NCI-H1694 (cell line): Measurements from ENCODE around the gene TMC3.
"Not testable (repeated sequence)": the region's sequence is repeated elsewhere in the genome, so short reads cannot be mapped to it uniquely, and the experiment has no call there.

ENCODE experiments used
- DNase-seq: peaks from one replicate; lab custom pipeline; 2025; lab: John Stamatoyannopoulos, UW

TMC3 gene

DNA sequence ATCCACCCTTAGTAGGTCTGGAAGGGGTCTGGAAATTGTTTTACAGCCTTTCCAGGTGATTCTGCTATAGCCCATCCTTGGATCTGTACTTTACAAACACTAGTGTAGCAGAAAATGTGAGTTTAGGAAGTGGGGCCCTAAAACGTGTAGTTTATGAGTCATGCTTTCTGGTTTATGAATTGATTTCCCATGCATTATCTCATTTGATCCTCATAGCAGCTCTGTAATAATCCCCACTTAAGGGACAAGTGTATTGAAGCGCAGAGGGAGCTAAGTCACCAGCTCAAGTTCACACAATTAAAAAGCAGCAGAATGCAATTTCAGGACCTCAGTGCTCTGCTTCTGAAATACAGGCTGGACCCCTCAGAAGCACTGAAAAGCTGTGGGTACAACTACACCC, 27.4 kb downstream of the TMC3 start:
- DNase-seq: no peak

DNA sequence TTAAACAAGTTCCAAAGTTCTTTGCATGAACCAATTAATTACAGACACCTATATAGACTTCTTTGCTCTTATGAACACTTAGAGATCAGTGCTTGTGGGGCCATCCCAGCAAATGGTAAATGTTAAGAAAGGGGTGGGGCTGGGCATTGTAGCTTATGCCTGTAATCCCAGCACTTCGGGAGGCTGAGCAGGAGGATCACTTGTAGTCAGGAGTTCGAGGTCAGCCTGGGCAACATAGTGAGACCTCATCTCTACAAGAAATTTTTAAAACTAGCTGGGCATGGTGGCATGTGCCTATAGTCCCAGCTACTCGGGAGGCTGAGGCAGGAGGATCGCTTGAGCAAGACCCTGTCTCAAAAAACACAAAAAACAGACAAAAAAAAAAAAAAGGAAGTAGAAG, 30.6 kb downstream of the TMC3 start:
- DNase-seq: no peak

DNA sequence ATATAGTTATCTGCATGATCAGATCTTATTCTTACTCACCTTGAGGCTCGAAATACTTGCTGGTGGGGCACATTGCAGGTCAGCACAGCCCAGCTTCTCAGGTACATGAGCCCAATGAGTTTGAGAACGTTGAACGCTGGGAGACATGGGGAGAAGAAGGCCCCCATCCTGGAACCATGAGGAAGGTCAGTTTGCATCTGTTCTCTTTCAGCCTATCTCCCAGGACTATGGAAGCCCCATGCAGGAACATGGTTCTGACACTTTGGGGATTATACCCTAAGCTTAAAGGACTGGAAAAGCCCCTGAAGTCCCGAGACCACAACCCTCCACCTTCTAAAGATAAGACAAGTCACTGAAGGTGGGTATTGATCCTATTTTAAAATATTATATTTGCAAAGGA, 32.7 kb downstream of the TMC3 start:
- no peak for DNase-seq

DNA sequence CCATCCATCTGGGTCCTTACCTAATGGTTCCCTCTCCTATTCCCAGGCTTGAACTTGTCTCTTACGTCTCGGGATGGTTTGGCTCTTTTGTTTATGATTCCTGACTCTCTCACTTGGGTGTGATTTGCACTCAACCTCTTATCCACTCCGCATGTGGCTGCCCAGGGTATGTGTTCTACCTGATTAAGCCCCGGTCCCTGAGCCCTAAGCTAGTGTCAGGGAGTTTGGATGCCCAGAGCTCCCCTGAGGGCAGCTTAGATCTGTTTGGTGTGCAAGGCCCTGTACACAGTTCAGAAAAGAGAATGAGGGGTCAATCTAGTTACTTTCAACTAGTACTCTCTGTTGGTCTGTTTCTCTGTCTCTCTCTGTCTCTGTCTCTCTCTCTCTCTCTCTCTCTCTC, 34.2 kb downstream of the TMC3 start:
- DNase-seq: no peak

DNA sequence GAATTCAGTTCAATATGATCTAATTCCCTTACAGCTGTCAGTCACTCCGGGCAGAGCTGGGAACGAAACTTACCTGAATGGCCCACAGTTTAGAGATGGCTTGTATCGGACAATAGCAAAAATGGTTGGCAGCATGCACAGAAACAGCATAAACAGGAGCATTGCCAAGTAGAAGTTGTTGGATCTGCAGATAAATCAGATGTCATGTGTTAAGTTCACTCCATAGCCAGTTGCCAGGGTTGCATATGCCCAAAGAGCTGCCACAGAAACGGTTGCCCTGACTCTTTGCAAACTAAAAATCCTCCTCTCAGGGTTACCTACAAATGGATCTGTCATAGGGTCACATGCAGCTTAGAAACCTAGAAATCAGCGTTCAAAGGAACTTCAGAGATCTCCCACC, 34.7 kb downstream of the TMC3 start:
- no peak for DNase-seq

DNA sequence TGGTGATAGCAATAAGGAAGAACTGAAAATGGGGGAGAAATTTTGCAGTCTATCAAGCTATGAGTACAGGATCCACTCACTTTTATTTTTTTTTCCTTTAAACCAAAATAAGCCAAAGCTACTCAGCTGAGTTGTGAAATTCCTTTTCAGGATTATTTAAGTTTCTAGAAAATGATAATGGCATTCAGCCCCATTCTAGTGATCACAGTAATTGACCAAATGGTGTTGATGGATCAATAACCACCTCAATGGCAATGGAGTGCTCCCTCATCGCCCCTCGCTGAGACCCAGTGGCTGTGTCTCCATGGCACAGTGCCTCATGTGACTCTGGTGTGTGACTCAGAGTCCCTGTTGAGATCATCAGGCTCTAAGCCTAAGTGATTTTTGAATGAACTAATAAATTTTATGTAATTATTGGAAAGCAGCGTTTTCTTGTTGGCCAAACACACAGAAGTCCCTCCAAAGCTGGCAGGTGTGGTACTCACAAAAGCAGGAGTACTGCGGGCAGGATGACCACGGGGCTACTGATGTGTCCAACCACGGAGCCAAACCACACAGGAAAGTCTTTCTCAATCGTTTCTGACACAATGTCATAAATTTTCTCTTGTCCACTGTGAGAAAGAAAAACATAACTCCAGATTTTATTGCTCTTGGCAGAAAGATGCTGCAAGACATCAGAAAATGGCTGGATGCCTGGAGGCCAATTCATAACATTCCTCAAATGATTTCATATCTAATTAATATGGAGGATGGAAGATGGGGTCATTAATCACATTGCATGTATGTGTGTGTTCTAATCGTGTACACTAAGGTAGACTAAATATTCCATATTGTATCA, 35.6 kb downstream of the TMC3 start:
- DNase-seq: no peak

DNA sequence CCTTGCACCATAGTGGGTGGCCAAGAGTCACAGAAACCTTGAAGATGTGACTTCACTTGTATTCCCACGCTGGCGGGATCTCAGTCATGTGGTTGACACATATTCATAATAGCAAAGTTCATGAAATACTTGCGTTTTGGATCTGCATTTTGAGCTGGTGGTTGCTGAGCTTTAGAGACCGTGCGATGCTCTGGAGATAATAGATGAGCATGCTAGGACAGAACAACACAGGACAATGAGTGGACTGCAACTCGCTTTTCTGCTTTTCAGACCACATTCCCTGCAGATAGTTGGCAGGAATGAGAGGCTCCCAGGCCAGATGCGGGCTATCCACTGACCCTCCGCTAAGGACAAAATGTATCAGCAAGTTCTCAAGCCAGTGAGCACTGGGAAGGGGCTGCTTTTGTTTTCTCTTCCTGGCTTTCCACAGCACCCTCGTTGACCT, 36.3 kb downstream of the TMC3 start:
- no peak for DNase-seq

DNA sequence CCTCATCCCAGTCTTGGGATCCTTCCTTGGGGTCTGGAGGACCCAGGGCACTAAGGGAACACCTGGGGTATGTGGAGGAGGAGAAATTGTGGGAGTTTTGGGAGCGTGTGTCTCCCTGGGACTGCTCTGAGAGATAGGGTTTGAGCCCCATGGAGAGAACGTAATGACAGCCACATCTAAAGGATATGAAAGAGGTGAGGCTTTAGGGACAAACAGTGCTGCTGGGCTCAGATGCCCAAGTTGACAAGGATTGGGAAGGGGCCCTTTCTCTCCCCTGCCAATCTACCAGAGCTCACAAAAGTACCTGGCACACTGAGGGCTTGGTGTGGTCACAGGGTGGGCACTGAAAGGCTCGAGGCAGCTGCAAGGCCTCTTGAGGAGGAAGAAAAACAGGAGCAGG, 36.8 kb downstream of the TMC3 start:
- DNase-seq: no peak

DNA sequence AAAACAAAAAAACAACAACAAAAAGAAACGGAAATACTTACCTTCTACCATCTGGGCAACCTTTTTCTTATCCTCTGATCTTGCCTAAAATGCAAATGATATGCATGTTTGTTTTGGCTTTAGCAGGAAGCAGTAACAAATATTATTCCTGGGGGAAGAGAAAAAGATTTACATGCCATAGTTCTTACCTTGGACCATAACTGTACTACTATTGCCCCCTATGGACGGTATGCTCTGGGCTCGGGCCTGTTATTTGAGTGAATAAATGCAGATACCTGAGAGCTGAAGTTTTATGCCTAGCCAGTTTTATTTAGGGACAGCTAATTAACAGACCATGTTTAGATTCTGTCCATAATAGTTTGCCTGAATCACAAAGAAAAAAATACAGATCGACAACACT, 37.4 kb downstream of the TMC3 start:
- DNase-seq: no peak

DNA sequence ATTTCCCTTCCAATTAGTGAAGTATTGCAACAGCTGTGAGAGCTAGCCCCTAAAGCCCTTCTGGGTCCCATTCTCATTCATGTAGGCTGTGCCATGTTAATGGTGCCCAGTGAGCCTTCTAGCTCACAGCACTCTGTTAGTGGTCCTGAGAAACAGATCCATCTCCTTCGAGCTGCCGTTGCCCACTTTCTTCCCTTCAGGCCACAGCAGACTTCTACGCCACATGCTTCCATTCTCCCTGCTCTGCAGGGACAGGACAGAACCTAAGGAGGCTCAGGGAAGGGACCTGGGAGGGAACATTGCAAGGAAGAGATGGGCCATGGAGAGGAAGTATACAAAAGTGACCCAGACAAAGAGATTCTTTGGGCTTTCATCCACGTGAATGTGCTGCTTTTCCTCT, 38.4 kb downstream of the TMC3 start:
- DNase-seq: no peak

DNA sequence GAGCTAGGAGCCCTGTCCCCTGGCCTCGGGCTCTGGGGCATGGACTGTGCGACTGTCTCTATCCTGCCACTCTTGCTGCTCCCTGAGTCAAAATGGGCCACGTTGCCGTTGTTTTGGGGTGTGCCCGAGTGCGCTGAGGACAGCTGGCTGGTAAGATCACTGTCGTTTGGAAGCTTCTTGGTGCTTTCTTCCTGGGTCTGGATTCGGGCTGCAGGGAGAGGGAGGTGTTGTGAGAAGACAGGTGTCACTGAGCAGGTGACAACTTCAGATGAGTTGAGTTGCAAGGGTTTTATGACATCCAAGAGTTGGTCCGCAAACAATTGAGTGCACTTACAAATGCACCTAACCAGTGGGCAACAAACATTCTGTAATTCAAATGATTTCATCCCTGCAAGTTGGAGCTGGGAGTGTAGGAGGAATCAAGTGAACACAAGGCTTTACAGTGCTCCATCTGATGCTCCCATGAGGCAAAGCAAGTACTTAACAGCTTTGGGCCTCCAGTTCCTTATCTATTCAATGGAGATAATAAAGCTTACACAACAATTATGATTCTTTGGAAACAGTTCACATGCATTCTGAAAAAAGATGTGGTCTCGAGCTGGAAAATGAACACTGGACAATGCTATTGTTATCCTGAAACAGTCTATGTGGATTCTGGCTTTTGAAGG, 39.1 kb downstream of the TMC3 start:
- no peak for DNase-seq

DNA sequence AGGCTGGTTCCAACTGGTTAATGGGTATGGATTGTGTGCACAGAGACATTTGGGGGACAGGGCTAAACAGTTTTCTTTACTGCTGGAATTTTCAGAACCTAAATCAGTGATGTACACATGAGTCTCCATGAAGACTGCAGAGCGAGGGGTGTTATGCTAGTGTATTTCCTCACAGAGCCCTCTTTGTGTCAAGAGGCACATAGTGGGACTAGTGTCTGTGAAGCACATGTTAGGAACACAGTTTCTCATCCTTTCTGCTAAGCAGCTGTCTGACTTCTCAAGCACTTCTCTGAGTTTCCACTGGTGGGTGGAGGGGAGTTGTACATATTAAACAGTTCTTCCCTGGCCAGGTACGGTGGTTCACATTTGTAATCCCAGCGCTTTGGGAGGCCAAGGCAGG, 40.6 kb downstream of the TMC3 start:
- no peak for DNase-seq

DNA sequence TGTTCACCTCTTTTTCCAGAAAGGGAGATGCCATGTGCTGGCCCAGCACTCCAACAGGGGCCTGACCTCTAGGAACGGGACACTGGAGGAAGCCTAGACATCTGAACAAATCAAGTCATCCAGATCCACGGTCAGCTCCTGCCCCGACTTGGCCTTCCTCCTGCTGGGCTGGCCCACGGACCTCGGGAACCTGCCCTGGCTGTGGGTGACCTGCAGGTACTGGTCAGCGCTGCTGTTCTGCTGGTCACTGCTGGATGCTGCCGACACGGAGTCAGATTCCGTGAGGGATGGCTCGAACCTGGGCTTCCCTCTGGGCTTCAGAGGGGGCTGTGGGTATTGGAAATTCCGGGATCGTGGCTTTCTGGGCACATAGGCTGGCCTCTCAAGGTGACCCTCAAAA, 41.7 kb downstream of the TMC3 start:
- no peak for DNase-seq

DNA sequence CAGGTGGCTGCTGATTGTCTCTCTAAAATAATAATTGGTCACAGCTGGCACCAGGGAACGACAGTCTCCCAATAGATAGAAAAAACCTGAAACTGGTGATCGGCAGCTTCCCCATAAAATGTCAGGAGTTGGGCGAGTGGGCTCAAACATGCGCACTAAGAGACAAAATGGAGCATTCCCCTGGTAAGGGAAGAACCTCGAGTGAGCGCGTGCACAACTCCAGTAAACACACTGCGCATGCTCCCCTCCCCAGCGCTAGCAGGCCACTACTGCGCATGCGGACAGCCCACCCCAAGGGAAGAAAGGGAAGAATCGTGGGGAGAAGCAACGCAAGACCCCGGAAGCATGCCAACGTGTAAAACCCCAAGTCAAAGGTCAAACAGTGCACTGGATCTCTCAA, 42.4 kb downstream of the TMC3 start:
- DNase-seq: no peak

DNA sequence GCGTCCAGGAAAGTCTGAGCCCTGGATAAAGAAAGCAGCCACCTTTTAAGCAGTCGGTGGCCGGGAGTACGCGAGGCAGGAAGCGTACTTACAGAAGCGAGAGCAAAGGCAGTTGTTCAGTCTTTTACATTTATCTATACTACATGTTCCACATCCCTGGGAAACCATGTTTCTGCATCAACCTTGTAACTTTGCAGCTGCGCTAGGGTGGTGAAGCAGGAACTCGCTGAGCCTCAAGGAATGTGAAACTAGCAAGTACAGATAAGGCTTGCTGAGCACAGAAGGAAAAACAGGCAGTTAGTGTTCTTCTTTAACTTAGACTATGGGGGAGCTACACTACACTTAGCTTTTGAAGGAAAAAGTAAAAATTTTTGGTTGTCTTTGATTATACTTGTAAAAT, 42.9 kb downstream of the TMC3 start:
- DNase-seq: not testable (repeated sequence)

DNA sequence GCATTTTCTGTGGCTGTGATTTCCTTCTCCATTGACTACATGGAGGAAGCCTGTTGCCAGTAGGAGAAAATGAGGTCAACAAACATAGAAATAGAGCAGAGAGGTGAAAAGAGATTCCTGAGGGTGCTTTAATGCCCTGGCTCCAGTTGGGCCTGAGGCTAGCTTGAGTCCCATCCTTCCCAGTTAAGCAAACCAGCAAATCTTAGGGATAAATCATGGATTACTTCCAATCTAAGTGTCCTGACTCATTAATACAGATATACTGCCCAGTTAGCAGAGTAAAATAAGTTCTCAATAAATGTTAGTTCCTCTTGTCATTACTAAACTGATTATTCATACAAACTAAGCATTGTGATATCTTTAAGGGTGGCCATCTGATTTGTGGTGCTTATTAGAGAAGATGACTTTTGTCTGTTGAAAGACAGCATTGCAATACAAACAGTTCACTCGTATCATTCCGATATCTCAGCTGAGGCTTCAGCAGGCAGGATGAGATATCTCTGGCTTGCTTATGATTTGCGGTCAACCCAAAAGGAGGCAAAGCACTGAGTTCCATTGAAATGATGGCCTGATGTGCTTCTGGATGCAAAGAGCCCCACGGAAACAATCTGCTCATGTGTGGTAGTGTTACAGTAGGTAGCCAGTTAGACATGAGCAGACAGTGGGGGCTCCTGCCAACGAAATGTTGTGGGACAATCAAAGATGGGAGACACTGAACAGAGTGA, 43.5 kb downstream of the TMC3 start:
- DNase-seq: no peak

DNA sequence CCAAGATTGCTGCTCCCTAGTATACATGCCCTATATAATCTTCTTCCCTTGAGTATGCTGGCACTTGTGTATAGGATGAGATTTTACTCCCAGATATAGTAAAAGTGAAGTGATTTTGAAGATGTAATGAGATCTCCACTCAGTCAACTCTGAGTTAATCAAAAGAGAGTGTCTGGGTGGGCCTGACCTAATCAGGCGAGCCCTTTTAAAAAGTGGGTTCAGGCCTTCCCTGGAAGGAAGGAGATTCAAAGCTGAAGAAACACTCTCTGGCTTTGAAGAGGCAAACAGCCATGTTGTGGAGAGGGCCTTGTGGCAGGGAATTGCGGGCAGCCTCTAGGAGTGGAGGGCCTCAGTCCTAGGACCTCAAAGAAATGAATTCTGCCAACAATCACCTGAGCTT, 44.6 kb downstream of the TMC3 start:
- no peak for DNase-seq

DNA sequence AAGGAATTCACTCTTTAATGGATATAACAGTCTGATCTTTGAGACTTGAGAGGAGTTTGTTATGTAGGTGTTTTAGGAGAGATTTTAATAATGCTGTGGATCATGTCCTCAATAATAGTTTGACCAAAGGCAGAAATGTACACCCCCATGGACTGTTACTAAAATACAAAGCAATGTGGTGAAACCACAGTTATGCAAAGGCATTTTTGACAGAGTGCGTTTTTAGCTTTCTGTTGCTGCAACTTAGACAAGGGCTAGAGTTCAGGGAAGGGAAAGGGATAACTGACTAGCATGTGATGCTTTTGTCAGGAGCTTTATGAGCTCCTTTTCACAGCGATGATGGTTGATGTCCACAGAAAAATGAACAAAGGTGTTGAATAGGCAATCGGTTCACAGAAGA, 46.5 kb downstream of the TMC3 start:
- DNase-seq: no peak

DNA sequence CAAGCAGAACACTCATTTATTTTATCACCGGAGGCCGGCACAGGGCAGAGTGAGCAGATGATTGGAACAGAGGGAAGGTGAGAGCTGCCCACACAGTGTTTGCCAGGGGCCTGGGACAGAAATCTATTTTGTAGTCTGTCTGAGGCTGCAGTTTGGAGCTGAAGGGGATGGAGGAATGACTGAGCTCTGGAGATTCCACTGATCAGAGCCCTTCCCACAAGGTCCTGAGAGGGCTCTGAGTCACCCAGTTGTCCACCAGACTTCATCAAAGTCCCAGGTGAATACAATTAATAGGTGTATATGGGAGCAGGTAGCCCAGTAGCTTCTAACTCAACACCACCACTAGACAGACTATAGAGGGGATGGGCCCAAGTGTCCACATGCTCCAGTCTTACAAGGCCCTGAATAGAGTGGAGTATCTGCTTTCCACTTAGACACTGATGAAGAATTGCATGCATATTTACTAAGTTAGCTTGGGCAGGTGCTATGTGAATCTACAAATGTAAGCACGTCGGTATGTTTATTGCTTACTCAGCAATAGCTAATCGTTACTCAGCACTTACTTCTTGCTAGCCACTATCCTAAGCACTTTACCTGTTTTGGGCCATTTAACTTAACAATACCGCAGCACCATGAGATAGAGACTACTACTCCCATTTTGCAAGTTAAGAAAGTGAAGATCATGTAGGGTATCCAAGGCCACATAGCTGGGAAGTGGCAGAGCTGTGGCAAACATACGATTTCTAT, 47.4 kb downstream of the TMC3 start:
- no peak for DNase-seq

DNA sequence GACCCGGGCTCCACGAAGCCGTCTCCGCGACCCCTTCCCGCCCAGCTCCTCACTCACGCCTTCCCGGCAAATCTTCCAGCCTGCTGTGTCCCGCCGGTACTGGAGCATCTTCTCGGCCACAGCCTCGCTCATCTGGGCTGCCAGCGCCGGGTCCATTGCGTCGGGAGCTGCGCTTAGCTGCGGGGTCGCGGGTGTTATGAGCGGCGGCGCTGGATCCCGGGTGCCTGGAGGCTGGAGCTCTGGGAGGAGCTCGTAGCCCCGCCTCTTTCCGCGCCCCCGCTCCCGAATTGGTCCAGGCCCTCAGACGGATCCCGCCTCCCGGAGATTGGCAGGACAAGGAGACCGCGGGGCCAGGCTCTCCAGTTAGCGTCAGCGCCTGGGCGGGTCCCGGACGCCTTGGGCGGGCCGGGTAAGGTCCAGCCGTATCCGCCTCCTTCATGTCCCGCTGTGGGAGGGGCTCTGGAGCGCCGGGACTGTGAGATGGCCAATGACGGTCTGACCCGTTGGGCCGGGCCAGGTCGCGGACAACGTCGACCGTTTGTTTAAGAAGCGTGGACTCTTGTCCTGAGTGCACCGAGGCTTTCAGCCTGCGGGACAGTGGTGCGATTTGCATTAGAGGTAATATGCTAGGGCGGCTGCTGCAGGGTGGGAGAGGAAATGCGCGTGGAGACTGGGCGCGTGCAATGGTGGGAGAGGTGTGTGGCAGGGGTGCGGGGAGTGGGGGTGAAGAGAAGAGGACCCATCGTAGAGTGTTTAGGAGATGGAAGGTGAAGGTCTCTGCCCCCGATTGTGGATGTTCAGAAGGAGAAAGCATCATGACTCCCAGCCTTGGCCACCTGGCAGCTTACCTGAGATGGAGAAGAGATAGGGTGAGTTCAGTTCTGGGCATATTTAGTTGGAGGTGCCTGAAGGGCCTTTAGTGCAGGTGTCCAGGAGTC, 49.8 kb downstream of the TMC3 start, which contains the start of gene STARD5:
TSS of gene STARD5 (minus strand) at position 198 of the 938 bp plus-strand sequence. CDS start at position 156, 42 bp downstream.
- peak; percentile 91 for DNase-seq

DNA sequence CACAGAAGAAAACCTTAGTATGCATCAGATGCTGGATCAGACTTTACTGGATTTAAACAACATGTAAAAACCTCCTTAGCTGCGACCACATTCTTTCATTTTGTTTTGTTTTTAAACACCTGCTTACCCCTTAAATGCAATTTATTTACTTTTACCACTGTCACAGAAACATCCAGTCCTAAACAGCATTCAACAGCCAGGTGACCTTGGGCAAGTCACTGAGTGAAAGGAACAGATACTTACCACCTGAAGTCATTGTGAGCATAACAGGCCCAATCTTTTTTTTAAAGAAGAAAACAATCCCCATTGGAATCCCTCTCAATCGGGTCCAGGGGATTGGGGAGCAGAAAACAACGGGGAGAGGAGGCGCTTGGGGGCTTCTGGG, 50.5 kb downstream of the TMC3 start:
- DNase-seq: no peak
